GM12878 (cell line): ENCODE data around the gene OR8D1. TPM values are rescaled to one million over a fixed set of nuclear protein-coding genes. Genes with fewer than 3 reads are reported as not detected.

Source experiments
- ATAC-seq: fragments of 200-7000 bp; cut with Tn5 transposase; 3 replicates; pipeline ENCODE4 v1.9.1; 2020; ENCODE audit warnings: mild to moderate bottlenecking, moderate library complexity
- BruUV-seq: library from RNA; stranded (reverse); fragments of 400-500 nt; replicated peaks from 2 replicates; lab custom pipeline; 2021; lab: Mats Ljungman, UMichigan
- CTCF ChIA-PET: fragments of 300-600 bp; sonication (Branson Sonifier 250); formaldehyde crosslinking; extraction: SDS; loops from one replicate; lab custom pipeline; 2021; ENCODE audit warnings: inconsistent platforms; lab: Yijun Ruan, JAX
- POLR2A ChIA-PET: fragments of 350-600 bp; formaldehyde crosslinking; extraction: SDS; loops from one replicate; lab custom pipeline; 2021; ENCODE audit warnings: inconsistent platforms; lab: Charles Lee
- RAD21 ChIA-PET: fragments of 300-600 bp; sonication (Branson Sonifier 250); formaldehyde crosslinking; loops from one replicate; lab custom pipeline; 2023; ENCODE audit warnings: antibody characterized with exemption; ENCODE audit not compliant: unreplicated experiment; lab: Charles Lee
- SMC1A ChIA-PET: fragments of 300-600 bp; sonication (Branson Sonifier 250); formaldehyde crosslinking; loops from one replicate; lab custom pipeline; 2023; ENCODE audit not compliant: unreplicated experiment, uncharacterized antibody; lab: Charles Lee
- DNase-seq: peaks from one replicate; pipeline ENCODE4 v3.0.0-alpha.2; 2011; ENCODE audit warnings: low read depth, low spot score
- FAIRE-seq: peaks from 3 replicates; lab custom pipeline; 2011; peaks lifted over from hg19 to GRCh38; lab: Jason Lieb, UNC
- H2AFZ ChIP-seq: 2 replicates; pipeline ENCODE4 v1.6.0; 2011; ENCODE audit warnings: low read depth, low read length, control low read depth; ENCODE audit not compliant: control insufficient read depth
- H3K27ac ChIP-seq: 2 replicates; pipeline ENCODE4 v1.5.1; 2011; ENCODE audit warnings: control low read depth; ENCODE audit not compliant: control insufficient read depth, insufficient read depth
- H3K27me3 ChIP-seq, 2 experiments: replicated peaks in 1 of 2; 2 replicates each; pipeline versions ENCODE4 v1.6.0 to v1.6.1; 2011; ENCODE audit warnings: low read length in 1 of 2; ENCODE audit not compliant: control insufficient read depth in 2 of 2, insufficient read depth in 2 of 2
- H3K36me3 ChIP-seq, 2 experiments: 2 replicates each; pipeline ENCODE4 v1.5.1; 2011; ENCODE audit warnings: low read length in 1 of 2; ENCODE audit not compliant: control insufficient read depth in 2 of 2, insufficient read depth in 2 of 2
- H3K4me1 ChIP-seq: 2 replicates; pipeline ENCODE4 v1.6.1; 2011; ENCODE audit warnings: mild to moderate bottlenecking, low read length, moderate library complexity, mixed read lengths; ENCODE audit not compliant: control insufficient read depth, insufficient read depth
- H3K4me2 ChIP-seq: 2 replicates; pipeline ENCODE4 v1.6.0; 2011; ENCODE audit warnings: control low read depth; ENCODE audit not compliant: control insufficient read depth, insufficient read depth
- H3K4me3 ChIP-seq: fragments of 200-600 bp; sonication (generic); 2 replicates; pipeline ENCODE4 v1.5.1; 2016
- H3K79me2 ChIP-seq: 2 replicates; pipeline ENCODE4 v1.6.0; 2011; ENCODE audit warnings: low read length; ENCODE audit not compliant: control insufficient read depth, insufficient read depth
- H3K9ac ChIP-seq: 2 replicates; pipeline ENCODE4 v1.8.0; 2011; ENCODE audit warnings: low read length, control low read depth, mixed read lengths; ENCODE audit not compliant: control insufficient read depth, insufficient read depth
- H3K9me3 ChIP-seq: replicated peaks from 3 replicates; pipeline ENCODE4 v1.5.1; 2011; ENCODE audit warnings: mild to moderate bottlenecking, low read length; ENCODE audit not compliant: control insufficient read depth, insufficient read depth
- H4K20me1 ChIP-seq: 2 replicates; pipeline ENCODE4 v1.6.0; 2011; ENCODE audit not compliant: control insufficient read depth, insufficient read depth
- CBFB ChIP-seq: IDR thresholded peaks from 2 replicates; pipeline ENCODE4 v1.6.1; 2016; ENCODE audit warnings: antibody characterized with exemption, low read depth
- ETV6 ChIP-seq, 2 experiments: fragments of 450-650 bp in 1 of 2; IDR thresholded peaks in 1 of 2; conservative IDR thresholded peaks in 1 of 2; 2 replicates each; pipeline ENCODE4 v1.6.1; 2014; ENCODE audit warnings: antibody characterized with exemption in 1 of 2, borderline replicate concordance in 1 of 2, low read depth in 1 of 2, mild to moderate bottlenecking in 1 of 2, moderate library complexity in 1 of 2
- FOXK2 ChIP-seq: fragments of 450-650 bp; IDR thresholded peaks from 2 replicates; pipeline ENCODE4 v1.6.1; 2017; ENCODE audit warnings: mild to moderate bottlenecking, moderate library complexity
- MEF2A ChIP-seq: IDR thresholded peaks from 2 replicates; pipeline ENCODE4 v1.6.1; 2011; ENCODE audit warnings: low read depth, mild to moderate bottlenecking, low read length, moderate library complexity; ENCODE audit not compliant: insufficient read depth
- NFXL1 ChIP-seq: fragments of 450-650 bp; IDR thresholded peaks from 2 replicates; pipeline ENCODE4 v1.6.1; 2017; ENCODE audit warnings: antibody characterized with exemption, mild to moderate bottlenecking, borderline replicate concordance
- RAD51 ChIP-seq: fragments of 450-650 bp; IDR thresholded peaks from 2 replicates; pipeline ENCODE4 v1.6.1; 2016; ENCODE audit warnings: moderate library complexity, mild to moderate bottlenecking, inconsistent platforms
- STAT3 ChIP-seq: IDR thresholded peaks from 2 replicates; pipeline ENCODE4 v1.6.1; 2011; ENCODE audit warnings: low read depth, low read length, improper control_type of control experiment
- ZZZ3 ChIP-seq: IDR thresholded peaks from 2 replicates; pipeline ENCODE4 v1.6.1; 2011; ENCODE audit warnings: low read depth; ENCODE audit not compliant: control insufficient read depth, insufficient read length
- WGBS: methylation state at CpG from one replicate; pipeline ENCODE4 v1.1.6; 2016; ENCODE audit warnings: low lambda C conversion rate; ENCODE audit not compliant: insufficient replicate concordance, insufficient coverage; ENCODE audit errors: missing lambda C conversion rate; 5-methylcytosine and 5-hydroxymethylcytosine counted together
- in situ Hi-C: fragments of 300-500 bp; cut with MboI; formaldehyde crosslinking; loops from 9 replicates; pipeline ENCODE4 v1.14.3; 2018; ENCODE audit warnings: mixed read lengths
- intact Hi-C: fragments of 100-400 bp; cut with micrococcal nuclease; formaldehyde crosslinking; loops from one replicate; pipeline ENCODE4 v1.14.2; 2022; ENCODE audit not compliant: unreplicated experiment
- polyA plus RNA-seq, 11 experiments: library from polyadenylated mRNA; depleted of rRNA in 4 of 11; unstranded in 6 of 11; stranded (reverse) in 5 of 11; fragments of >200 nt; fragmentation: Nextera tagmentation in 4 of 11; fragmentation: Illumina TruSeq in 1 of 11; extraction: Ambion mirVana in 4 of 11; extraction: Trizol in 1 of 11; gene quantifications; 1 replicate in 1 of 11; 2 replicates in 10 of 11; pipeline versions ENCODE4 v1.2.1 to v1.2.3, GENCODE V29; 2011 to 2016; ENCODE audit warnings: inconsistent platforms in 2 of 11, missing spikeins in 2 of 11, low read depth in 1 of 11
- total RNA-seq, 4 experiments: library from RNA; depleted of rRNA in 3 of 4; stranded (reverse); fragments of >200 nt in 3 of 4; fragmentation: Illumina TruSeq in 1 of 4; extraction: Trizol in 1 of 4; gene quantifications; 2 replicates each; pipeline versions ENCODE4 v1.2.1 to v1.2.3, GENCODE V29; 2013 to 2021
- TF ChIP-seq, protein P1 (sequence below): fragments of 450-650 bp; IDR thresholded peaks from 2 replicates; pipeline ENCODE4 v1.6.1; 2017; ENCODE audit warnings: mild to moderate bottlenecking, moderate library complexity
- TF ChIP-seq, protein P2 (sequence below): IDR thresholded peaks from 2 replicates; pipeline ENCODE4 v1.6.1; 2011; ENCODE audit warnings: borderline replicate concordance, low read depth, mild to moderate bottlenecking, moderate library complexity, mixed read lengths, low read length; ENCODE audit not compliant: insufficient read depth; ENCODE audit errors: extremely low read length
- TF ChIP-seq, protein P3 (sequence below): fragments of 450-650 bp; conservative IDR thresholded peaks from 2 replicates; pipeline ENCODE4 v1.6.1; 2017; ENCODE audit warnings: mild to moderate bottlenecking, moderate library complexity
- TF ChIP-seq, protein P4 (sequence below): fragments of 450-650 bp; formaldehyde crosslinking; IDR thresholded peaks from 2 replicates; pipeline ENCODE4 v1.4.0; 2022; ENCODE audit warnings: mild to moderate bottlenecking, moderate library complexity

OR8D1 gene
- total and polyA plus RNA-seq, 10 of the 15 experiments (the other 5 are each of a cell fraction or from before 2014, with no cell fraction given) = not detected

DNA sequence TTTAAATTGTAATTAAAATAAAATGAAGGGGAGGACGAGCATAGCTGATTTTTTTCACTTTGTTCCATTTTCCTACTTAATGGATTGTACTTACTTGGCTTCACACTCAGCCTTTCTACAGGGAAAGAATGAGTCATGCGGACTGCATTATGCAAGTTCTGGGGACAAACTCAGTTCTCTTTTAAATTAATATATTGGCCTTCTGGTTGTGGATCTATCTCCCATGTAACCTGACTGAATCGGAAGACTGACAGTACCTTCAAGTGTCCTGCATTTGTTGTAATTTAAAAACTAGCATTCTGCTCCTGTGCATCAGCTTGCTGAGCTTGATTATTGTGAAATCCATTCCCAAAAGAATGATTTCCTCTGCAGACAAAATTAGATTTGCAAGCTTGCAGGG, 12.2 kb downstream of the OR8D1 start (continued):
- TF ChIP-seq, protein P1, sequence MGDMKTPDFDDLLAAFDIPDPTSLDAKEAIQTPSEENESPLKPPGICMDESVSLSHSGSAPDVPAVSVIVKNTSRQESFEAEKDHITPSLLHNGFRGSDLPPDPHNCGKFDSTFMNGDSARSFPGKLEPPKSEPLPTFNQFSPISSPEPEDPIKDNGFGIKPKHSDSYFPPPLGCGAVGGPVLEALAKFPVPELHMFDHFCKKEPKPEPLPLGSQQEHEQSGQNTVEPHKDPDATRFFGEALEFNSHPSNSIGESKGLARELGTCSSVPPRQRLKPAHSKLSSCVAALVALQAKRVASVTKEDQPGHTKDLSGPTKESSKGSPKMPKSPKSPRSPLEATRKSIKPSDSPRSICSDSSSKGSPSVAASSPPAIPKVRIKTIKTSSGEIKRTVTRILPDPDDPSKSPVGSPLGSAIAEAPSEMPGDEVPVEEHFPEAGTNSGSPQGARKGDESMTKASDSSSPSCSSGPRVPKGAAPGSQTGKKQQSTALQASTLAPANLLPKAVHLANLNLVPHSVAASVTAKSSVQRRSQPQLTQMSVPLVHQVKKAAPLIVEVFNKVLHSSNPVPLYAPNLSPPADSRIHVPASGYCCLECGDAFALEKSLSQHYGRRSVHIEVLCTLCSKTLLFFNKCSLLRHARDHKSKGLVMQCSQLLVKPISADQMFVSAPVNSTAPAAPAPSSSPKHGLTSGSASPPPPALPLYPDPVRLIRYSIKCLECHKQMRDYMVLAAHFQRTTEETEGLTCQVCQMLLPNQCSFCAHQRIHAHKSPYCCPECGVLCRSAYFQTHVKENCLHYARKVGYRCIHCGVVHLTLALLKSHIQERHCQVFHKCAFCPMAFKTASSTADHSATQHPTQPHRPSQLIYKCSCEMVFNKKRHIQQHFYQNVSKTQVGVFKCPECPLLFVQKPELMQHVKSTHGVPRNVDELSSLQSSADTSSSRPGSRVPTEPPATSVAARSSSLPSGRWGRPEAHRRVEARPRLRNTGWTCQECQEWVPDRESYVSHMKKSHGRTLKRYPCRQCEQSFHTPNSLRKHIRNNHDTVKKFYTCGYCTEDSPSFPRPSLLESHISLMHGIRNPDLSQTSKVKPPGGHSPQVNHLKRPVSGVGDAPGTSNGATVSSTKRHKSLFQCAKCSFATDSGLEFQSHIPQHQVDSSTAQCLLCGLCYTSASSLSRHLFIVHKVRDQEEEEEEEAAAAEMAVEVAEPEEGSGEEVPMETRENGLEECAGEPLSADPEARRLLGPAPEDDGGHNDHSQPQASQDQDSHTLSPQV = no peak
- TF ChIP-seq, protein P2, sequence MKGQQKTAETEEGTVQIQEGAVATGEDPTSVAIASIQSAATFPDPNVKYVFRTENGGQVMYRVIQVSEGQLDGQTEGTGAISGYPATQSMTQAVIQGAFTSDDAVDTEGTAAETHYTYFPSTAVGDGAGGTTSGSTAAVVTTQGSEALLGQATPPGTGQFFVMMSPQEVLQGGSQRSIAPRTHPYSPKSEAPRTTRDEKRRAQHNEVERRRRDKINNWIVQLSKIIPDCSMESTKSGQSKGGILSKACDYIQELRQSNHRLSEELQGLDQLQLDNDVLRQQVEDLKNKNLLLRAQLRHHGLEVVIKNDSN = no peak

DNA sequence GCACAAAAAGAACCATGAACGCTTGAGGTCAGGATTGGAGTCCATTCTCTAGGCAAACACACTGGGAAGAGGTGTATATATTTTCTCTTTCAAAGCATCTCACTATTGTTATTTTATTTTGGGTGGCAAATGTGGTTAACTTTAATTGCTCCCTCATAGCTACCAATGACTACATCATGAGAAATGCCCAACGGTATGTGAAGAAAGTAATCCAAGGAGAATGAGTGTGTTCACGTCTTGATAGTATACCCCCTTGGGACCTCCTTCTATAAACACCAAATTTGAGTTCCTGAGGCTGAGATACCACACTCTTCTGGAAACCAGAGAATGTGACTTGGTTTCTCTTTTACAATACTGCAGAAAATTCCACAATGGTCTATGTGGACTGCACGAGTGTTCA, 15.8 kb downstream of the OR8D1 start:
- DNase-seq (no peak), FAIRE-seq (no peak), ATAC-seq (no peak)
- BruUV-seq = no TSS peak
- intact Hi-C loops = no loop called here
- no peaks in the 10 kb centered on the region for H3K9me3 ChIP-seq
- H3K27ac ChIP-seq = no peak overlapping the region
- H4K20me1 ChIP-seq = no peaks in the 10 kb centered on the region
- H3K36me3 ChIP-seq = no peaks in the 10 kb centered on the region
- H3K79me2 ChIP-seq = no peaks in the 10 kb centered on the region
- ChIA-PET SMC1A (no interaction called here), CTCF (no interaction called here), POLR2A (no interaction called here), RAD21 (no interaction called here)
- peaks cover 0 to 4% of the 10 kb centered on the region in 2 experiments; a peak in 1 of 4 replicates for H3K27me3 ChIP-seq
- H3K4me3 ChIP-seq = no peak overlapping the region
- H3K4me1 ChIP-seq = no peaks in the 10 kb centered on the region
- no peak overlapping the region for H3K4me2 ChIP-seq
- H2AFZ ChIP-seq = no peak overlapping the region
- no peak overlapping the region for H3K9ac ChIP-seq
- WGBS = 9% methylated on average over 4 of the region's 4 CpGs
- in situ Hi-C loops = no loop called here
- TF ChIP-seq FOXK2 (no peak), ETV6 (conservative IDR thresholded peaks at IDR 0.05 in 1 of 2, IDR thresholded peaks at IDR 0.05 in 1 of 2; ENCODE audit: borderline replicate concordance in 1 of 2, low read depth in 1 of 2) (no peak), NFXL1 (no peak), MEF2A (no peak), CBFB (no peak), ZZZ3 (no peak), RAD51 (no peak), STAT3 (no peak)
- TF ChIP-seq, protein P3, sequence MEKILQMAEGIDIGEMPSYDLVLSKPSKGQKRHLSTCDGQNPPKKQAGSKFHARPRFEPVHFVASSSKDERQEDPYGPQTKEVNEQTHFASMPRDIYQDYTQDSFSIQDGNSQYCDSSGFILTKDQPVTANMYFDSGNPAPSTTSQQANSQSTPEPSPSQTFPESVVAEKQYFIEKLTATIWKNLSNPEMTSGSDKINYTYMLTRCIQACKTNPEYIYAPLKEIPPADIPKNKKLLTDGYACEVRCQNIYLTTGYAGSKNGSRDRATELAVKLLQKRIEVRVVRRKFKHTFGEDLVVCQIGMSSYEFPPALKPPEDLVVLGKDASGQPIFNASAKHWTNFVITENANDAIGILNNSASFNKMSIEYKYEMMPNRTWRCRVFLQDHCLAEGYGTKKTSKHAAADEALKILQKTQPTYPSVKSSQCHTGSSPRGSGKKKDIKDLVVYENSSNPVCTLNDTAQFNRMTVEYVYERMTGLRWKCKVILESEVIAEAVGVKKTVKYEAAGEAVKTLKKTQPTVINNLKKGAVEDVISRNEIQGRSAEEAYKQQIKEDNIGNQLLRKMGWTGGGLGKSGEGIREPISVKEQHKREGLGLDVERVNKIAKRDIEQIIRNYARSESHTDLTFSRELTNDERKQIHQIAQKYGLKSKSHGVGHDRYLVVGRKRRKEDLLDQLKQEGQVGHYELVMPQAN = no peak
- TF ChIP-seq, protein P4, sequence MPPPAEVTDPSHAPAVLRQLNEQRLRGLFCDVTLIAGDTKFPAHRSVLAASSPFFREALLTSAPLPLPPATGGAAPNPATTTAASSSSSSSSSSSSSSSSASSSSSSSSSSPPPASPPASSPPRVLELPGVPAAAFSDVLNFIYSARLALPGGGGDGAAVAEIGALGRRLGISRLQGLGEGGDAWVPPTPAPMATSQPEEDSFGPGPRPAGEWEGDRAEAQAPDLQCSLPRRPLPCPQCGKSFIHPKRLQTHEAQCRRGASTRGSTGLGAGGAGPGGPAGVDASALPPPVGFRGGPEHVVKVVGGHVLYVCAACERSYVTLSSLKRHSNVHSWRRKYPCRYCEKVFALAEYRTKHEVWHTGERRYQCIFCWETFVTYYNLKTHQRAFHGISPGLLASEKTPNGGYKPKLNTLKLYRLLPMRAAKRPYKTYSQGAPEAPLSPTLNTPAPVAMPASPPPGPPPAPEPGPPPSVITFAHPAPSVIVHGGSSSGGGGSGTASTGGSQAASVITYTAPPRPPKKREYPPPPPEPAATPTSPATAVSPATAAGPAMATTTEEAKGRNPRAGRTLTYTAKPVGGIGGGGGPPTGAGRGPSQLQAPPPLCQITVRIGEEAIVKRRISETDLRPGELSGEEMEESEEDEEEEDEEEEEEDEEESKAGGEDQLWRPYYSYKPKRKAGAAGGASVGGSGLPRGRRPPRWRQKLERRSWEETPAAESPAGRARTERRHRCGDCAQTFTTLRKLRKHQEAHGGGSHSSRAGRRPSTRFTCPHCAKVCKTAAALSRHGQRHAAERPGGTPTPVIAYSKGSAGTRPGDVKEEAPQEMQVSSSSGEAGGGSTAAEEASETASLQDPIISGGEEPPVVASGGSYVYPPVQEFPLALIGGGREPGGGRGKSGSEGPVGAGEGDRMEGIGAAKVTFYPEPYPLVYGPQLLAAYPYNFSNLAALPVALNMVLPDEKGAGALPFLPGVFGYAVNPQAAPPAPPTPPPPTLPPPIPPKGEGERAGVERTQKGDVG (CRISPR knock-in tag) = no peak
